GM18868 (cell line): ENCODE results near the gene AFF1.
"Not testable (repeated sequence)": the region's sequence is repeated elsewhere in the genome, so short reads cannot be mapped to it uniquely, and the experiment has no call there.

Experiments used
- ATAC-seq: cut with Tn5 transposase; IDR thresholded peaks from one replicate; pipeline ENCODE4 v1.9.1; 2021; ENCODE audit warnings: mild to moderate bottlenecking, moderate library complexity; ENCODE audit not compliant: unreplicated experiment

The AFF1 gene

GRCh38 chr4:87030755-87031441, 96.1 kb downstream of the AFF1 start:
- no peak for ATAC-seq

- ATAC-seq, result no peak
Measured at GRCh38 chr4:87031920-87032319, 97.1 kb downstream of the AFF1 start.

- ATAC-seq, result no peak
Measured at GRCh38 chr4:87032884-87033533, 98.2 kb downstream of the AFF1 start.

GRCh38 chr4:87033902-87034301, 99.1 kb downstream of the AFF1 start:
- no peak for ATAC-seq

- no peak for ATAC-seq
Measured at GRCh38 chr4:87034527-87034926, 99.7 kb downstream of the AFF1 start.

- no peak for ATAC-seq
Measured at GRCh38 chr4:87035881-87036509, 101.2 kb downstream of the AFF1 start.

GRCh38 chr4:87036713-87037112, 101.9 kb downstream of the AFF1 start:
- no peak for ATAC-seq

GRCh38 chr4:87037171-87037570, 102.4 kb downstream of the AFF1 start:
- not testable (repeated sequence) for ATAC-seq

- ATAC-seq, result no peak
Measured at GRCh38 chr4:87037671-87038334, 103.0 kb downstream of the AFF1 start.

GRCh38 chr4:87038837-87039615, 104.2 kb downstream of the AFF1 start:
- peak; percentile 75 for ATAC-seq

- no peak for ATAC-seq
Measured at GRCh38 chr4:87041141-87041540, 106.3 kb downstream of the AFF1 start.

- ATAC-seq, result no peak
Measured at GRCh38 chr4:87042221-87042620, 107.4 kb downstream of the AFF1 start.

GRCh38 chr4:87042986-87043820, 108.4 kb downstream of the AFF1 start:
- peak; percentile 33 for ATAC-seq

GRCh38 chr4:87044511-87045233, 109.9 kb downstream of the AFF1 start:
- ATAC-seq, result no peak

GRCh38 chr4:87045234-87045558, 110.4 kb downstream of the AFF1 start:
- no peak for ATAC-seq

- ATAC-seq, result no peak
Measured at GRCh38 chr4:87045659-87046058, 110.8 kb downstream of the AFF1 start.

- ATAC-seq, result no peak
Measured at GRCh38 chr4:87046121-87046551, 111.3 kb downstream of the AFF1 start.

GRCh38 chr4:87047281-87047798, 112.5 kb downstream of the AFF1 start:
- ATAC-seq, result no peak

GRCh38 chr4:87049508-87049907, 114.7 kb downstream of the AFF1 start:
- ATAC-seq, result no peak
